WI38 (cell line): ENCODE data around the gene DDX20.

Source experiments
- H3K4me3 ChIP-seq: 2 replicates; pipeline ENCODE4 v1.5.1; 2011; ENCODE audit warnings: low read depth, mild to moderate bottlenecking, control low read depth, low read length
- CTCF ChIP-seq: IDR thresholded peaks from 2 replicates; pipeline ENCODE4 v1.5.1; 2012; ENCODE audit warnings: low read depth, mild to moderate bottlenecking, control low read depth, low read length

DDX20 gene

GRCh38 chr1:111719674-111720132, 36.0 kb upstream of the DDX20 start:
- H3K4me3 ChIP-seq, result no peak overlapping the region
- no peak for TF ChIP-seq CTCF

- TF ChIP-seq CTCF, result no peak
- no peak overlapping the region for H3K4me3 ChIP-seq
Measured at GRCh38 chr1:111720274-111720976, 35.3 kb upstream of the DDX20 start.

GRCh38 chr1:111720977-111721786, 34.5 kb upstream of the DDX20 start:
- H3K4me3 ChIP-seq, result no peak overlapping the region
- no peak for TF ChIP-seq CTCF

- no peak for TF ChIP-seq CTCF
- H3K4me3 ChIP-seq, result no peak overlapping the region
Measured at GRCh38 chr1:111723091-111723806, 32.5 kb upstream of the DDX20 start.

- no peak overlapping the region for H3K4me3 ChIP-seq
- TF ChIP-seq CTCF, result no peak
Measured at GRCh38 chr1:111723871-111724270, 31.8 kb upstream of the DDX20 start.

- TF ChIP-seq CTCF, result no peak
Measured at GRCh38 chr1:111725192-111725591, 30.5 kb upstream of the DDX20 start.

More at GRCh38 chr1:111725192-111725591, 30.5 kb upstream of the DDX20 start:
- no peak overlapping the region for H3K4me3 ChIP-seq
